Lower leg skin (tissue), 4 donors: ENCODE measurements around the gene SUCLA2. TPM values are rescaled to one million over a fixed set of nuclear protein-coding genes. Genes with fewer than 3 reads are reported as not detected.

Experiments
- DNase-seq, 2 donors: peaks; one replicate each; pipeline ENCODE4 v3.0.0-alpha.2; 2019; ENCODE audit warnings: low spot score in 2 of 2
- H3K4me3 ChIP-seq: fragments of 200-600 bp; sonication (generic); 2 replicates; pipeline ENCODE4 v1.5.1; 2017; ENCODE audit warnings: mild to moderate bottlenecking, low read depth; ENCODE audit not compliant: poor library complexity, severe bottlenecking
- POLR2A ChIP-seq, 2 donors: fragments of 450-650 bp; IDR thresholded peaks; one replicate each; pipeline ENCODE4 v1.6.1; 2016 to 2017; ENCODE audit warnings: antibody characterized with exemption in 2 of 2, mild to moderate bottlenecking in 1 of 2, moderate library complexity in 1 of 2
- WGBS, 2 donors: methylation state at CpG; one replicate each; pipeline ENCODE4 v1.1.5; 2018; 5-methylcytosine and 5-hydroxymethylcytosine counted together
- intact Hi-C: fragments of 100-400 bp; cut with DNase I; formaldehyde crosslinking; loops from one replicate; pipeline ENCODE4 v1.15.0; 2023; ENCODE audit warnings: low total_unique reads
- total RNA-seq, 4 donors: library from RNA; depleted of rRNA; stranded (reverse); fragments of >200 nt; gene quantifications; one replicate each; pipeline ENCODE4 v1.1.0, GENCODE V29; 2016
- TF ChIP-seq, protein P1 (sequence below), 3 donors: fragments of 450-650 bp; IDR thresholded peaks; one replicate each; pipeline ENCODE4 v1.5.1; 2016; ENCODE audit warnings: antibody characterized with exemption in 3 of 3, mild to moderate bottlenecking in 3 of 3, moderate library complexity in 2 of 3

The SUCLA2 gene
- 10 to 100 TPM; 27.4 to 39.3 (median 35.4) TPM for total RNA-seq

DNA sequence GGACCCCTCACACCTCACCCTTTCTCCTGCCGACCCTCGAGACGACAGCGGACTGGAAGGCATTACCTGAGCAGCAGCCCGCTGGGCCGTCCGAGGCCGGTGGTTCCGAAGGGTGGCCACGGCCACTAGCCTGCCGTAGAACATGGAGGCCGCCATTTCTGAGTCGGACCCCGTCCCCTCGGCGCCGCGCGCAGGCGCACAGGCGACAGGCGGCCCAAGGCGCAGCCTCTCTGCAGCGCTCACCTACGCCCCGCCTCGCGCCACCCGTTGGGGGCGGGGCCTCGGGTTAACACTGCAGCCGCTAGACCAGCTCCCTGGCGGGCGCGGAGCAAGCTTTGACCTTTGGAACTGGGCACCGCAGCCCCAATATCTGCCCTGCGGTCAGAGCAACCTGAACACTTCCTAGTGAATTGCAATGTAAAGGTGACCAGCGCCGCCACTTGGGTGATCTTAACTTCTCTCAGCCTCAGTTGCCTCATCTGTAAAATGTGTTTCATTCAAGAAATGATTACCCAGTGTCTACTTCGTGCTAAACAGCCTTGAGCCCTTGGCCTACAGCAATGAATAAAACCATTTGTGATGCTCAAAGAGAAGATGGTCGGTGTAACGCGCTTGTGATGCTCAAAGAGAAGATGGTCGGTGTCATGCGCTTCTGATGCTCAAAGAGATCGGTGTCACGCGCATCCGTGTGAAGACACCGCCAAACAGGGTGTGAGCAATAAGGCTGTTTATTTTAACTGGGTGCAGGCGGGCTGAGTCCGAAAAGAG lies at the start of gene SUCLA2:
SUCLA2 (minus strand) TSS at position 160 of the 768 bp plus-strand sequence; CDS start at position 156, 4 bp downstream.
- 1 to 8% methylated on average over 30 to 52 of the region's 52 CpGs for WGBS, 2 donors
- TF ChIP-seq, protein P1, sequence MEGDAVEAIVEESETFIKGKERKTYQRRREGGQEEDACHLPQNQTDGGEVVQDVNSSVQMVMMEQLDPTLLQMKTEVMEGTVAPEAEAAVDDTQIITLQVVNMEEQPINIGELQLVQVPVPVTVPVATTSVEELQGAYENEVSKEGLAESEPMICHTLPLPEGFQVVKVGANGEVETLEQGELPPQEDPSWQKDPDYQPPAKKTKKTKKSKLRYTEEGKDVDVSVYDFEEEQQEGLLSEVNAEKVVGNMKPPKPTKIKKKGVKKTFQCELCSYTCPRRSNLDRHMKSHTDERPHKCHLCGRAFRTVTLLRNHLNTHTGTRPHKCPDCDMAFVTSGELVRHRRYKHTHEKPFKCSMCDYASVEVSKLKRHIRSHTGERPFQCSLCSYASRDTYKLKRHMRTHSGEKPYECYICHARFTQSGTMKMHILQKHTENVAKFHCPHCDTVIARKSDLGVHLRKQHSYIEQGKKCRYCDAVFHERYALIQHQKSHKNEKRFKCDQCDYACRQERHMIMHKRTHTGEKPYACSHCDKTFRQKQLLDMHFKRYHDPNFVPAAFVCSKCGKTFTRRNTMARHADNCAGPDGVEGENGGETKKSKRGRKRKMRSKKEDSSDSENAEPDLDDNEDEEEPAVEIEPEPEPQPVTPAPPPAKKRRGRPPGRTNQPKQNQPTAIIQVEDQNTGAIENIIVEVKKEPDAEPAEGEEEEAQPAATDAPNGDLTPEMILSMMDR (IDR thresholded peaks at IDR 0.05) = no peak
- TF ChIP-seq POLR2A (IDR thresholded peaks at IDR 0.05) = no peak
- intact Hi-C loops = no loop called here

DNA sequence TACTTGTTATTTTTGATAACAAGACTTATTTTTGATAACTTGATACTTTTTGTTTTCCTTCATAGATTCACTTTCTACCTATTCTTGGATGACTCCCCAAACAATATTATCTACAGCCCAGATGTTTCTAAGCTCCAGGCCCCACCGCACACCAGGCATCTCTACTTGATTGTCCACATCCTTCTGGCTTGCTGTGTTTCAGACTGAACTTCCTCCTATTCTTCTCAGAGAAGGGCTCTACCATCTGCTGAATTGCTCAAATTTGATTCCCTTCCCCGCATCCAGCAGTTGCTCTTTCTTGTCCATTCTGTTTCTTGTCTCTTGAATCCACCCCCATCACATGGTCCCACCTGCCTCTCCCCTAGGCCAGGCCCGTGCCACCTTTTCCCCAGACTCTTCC lies 49.5 kb upstream of the SUCLA2 start:
- DNase-seq = no peak
- WGBS, 2 donors = 89 to 93% methylated on average over 3 of the region's 3 CpGs
- TF ChIP-seq, protein P1 (IDR thresholded peaks at IDR 0.05) = no peak
- TF ChIP-seq POLR2A (IDR thresholded peaks at IDR 0.05) = no peak
- H3K4me3 ChIP-seq = no peak overlapping the region
- intact Hi-C loops = no loop called here

More for the DNA sequence above, at the start of gene SUCLA2:
- DNase-seq = peak; percentile 76 to 96
- peak within 1 kb of the TSS; percentile 98 for H3K4me3 ChIP-seq

DNA sequence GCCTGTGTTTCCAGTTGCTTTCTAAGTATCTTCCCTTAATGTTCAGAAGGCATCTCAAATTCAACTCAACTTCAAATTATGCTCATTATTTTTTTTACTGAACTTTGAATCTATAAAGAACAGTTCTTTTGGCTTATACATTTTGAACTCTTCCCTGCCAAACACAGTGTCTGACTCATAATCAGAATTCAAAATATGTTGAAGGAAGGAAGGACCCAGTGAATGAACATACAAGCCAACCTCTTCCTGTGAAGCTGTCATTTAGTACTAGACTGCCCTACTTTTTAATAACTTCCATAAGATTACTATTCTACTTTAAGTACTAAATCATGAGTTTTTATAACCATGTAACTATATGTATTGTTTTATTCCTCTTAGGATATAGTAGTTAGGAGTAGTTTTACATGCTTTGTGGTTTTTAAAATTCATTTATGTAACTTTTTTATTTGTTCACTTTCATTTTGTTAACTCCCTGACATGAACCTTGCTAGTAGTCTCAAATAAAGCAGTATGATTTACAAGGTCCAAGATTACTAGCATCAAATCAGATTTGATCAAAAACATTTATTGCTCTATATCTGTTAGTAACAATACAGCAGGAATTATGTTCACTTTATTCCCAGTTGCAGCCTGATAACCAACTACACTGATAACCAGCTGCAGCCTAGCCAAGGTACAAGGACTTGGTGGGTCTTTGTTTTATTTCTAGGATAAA lies 42.9 kb upstream of the SUCLA2 start:
- no peak overlapping the region for H3K4me3 ChIP-seq
- TF ChIP-seq, protein P1 (IDR thresholded peaks at IDR 0.05) = no peak
- TF ChIP-seq POLR2A (IDR thresholded peaks at IDR 0.05) = no peak
- intact Hi-C loops = no loop called here
- no peak for DNase-seq

DNA sequence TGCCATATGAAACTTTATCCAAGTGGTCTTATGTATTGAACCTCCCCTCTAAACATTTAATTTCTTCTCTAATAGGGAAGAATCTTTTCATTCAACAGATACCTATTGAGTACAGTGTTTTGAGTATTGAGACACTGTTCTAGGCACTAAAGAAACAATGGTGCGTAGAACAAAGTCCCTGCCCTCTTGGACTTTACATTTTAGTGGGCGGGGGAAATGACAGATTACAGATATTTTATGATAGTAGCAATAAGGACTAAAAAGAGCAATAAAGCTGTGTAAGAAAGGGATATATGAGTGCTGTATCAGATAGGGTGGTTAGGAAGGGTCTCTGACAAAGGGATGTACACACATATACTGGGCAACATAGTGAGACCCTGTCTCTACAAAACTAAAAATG lies 41.8 kb upstream of the SUCLA2 start:
- 92 to 100% methylated on average over 2 of the region's 2 CpGs for WGBS, 2 donors
- intact Hi-C loops = no loop called here
- TF ChIP-seq, protein P1 (IDR thresholded peaks at IDR 0.05) = no peak
- no peak for TF ChIP-seq POLR2A (IDR thresholded peaks at IDR 0.05)
- no peak overlapping the region for H3K4me3 ChIP-seq
- DNase-seq = no peak

DNA sequence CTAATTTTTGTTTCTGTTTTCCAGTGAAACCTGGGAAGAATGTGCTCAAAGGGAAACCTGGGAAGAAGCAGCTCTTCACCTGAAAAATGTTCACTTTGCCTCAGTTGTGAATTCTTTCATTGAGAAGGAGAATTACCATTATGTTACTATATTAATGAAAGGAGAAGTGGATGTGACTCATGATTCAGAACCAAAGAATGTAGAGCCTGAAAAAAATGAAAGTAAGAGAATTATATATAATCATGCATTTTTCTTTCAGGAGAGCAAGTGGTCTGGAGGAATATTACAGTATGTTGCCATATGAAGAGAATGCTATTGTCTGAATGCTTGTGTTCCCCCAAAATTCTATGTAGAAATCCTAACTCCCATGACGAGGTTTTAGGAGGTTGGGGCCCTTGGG lies 39.8 kb upstream of the SUCLA2 start:
- WGBS, 2 donors = 91 to 94% methylated on average over 1 of the region's 1 CpG
- H3K4me3 ChIP-seq = no peak overlapping the region
- intact Hi-C loops = no loop called here
- TF ChIP-seq POLR2A (IDR thresholded peaks at IDR 0.05) = no peak
- TF ChIP-seq, protein P1 (IDR thresholded peaks at IDR 0.05) = no peak
- no peak for DNase-seq
